Measurements from ENCODE around the gene SULT1A2. TPM values are rescaled to one million over a fixed set of nuclear protein-coding genes. Genes with fewer than 3 reads are reported as not detected.

Gene SULT1A2
- total and polyA plus RNA-seq, 2 of the 8 experiments (the other 6 are each of a cell fraction or from before 2014, with no cell fraction given) = 0.29 to 0.35 TPM

DNA sequence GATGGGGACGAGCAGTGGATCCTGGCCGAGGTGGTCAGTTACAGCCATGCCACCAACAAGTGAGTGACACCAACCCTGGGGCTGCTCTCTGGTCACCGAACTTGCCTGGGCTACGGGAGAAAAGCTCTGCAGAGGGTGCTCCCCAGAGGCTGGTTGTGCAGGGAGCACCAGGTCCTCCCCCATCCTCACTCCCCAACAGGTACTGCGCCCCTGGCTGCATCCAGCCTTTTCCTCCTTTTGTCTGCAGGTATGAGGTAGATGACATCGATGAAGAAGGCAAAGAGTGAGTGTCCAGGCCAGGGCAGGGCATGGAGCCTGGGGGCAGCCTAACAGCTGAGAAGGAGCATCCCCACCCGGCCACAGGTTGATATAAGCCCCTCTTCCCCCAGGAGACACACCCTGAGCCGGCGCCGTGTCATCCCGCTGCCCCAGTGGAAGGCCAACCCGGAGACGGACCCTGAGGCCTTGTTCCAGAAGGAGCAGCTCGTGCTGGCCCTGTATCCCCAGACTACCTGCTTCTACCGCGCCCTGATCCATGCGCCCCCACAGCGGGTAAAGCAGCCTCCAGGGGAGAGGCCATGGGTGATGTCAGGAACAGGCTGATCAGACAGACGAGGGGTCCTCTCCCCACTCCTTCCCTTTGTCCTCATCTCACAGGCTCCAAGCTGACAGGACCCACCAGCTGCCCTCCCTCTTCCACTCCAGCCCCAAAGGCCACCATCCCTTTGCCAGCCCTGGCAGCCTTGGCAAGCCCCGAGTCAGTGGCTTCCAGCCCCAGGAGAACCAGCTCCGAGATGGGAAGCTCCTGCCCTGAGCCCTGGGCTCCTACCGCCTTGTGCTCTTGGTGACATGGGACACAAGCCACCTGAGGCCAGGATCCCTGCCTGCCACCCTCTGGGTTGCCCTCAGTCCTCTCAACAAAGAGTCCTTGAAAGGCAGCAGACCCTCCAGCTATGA, 6.2 kb downstream of the SULT1A2 start:
- Histone ChIP-seq H3K9ac (replicated peaks in 1 of 4; ENCODE audit: extremely low read depth in 1 of 4, low read depth in 3 of 4, low read length in 3 of 4) (no peak overlapping the region), H4K8ac (ENCODE audit: extremely low read depth, insufficient read depth, low read length) (no peak overlapping the region; the same call in 1 of the 2 replicates), H2AK5ac (ENCODE audit: low read depth, low read length) (no peak overlapping the region), H4K20me1 (replicated peaks in 1 of 2; ENCODE audit: control insufficient read depth in 1 of 2, insufficient read depth in 2 of 2, low read length in 2 of 2) (peaks cover 0 to 2% of the 10 kb centered on the region in 2 experiments), H2BK120ac (replicated peaks; ENCODE audit: low read depth, low read length) (no peak overlapping the region), H3K79me2 (ENCODE audit: control insufficient read depth in 1 of 2, insufficient read depth in 2 of 2, low read length in 2 of 2) (no peaks in the 10 kb centered on the region), H3K27me3 (replicated peaks in 1 of 4; ENCODE audit: control insufficient read depth in 3 of 4, extremely low read depth in 1 of 4, insufficient read depth in 3 of 4, low read length in 3 of 4) (no peaks in the 10 kb centered on the region), H3K23ac (ENCODE audit: insufficient read length) (no peak overlapping the region), H3K18ac (ENCODE audit: extremely low read depth, low read length) (no peak overlapping the region), H2BK15ac (ENCODE audit: low read length) (no peak overlapping the region), H2BK12ac (ENCODE audit: low read depth, low read length) (no peak overlapping the region), H3K36me3 (ENCODE audit: control insufficient read depth in 2 of 4, insufficient read depth in 4 of 4, low read length in 3 of 4) (peaks cover 0 to 4% (median 1%) of the 10 kb centered on the region in 4 experiments; a peak in 5 of 8 replicates), H3K27ac (ENCODE audit: low read depth, low read length) (no peak overlapping the region), H2BK20ac (ENCODE audit: low read length) (no peak overlapping the region), H3K9me3 (ENCODE audit: insufficient read depth in 2 of 2, low read depth in 1 of 2, low read length in 1 of 2) (no peaks in the 10 kb centered on the region), H2BK5ac (ENCODE audit: low read depth, low read length) (no peak overlapping the region), H3K4me1 (replicated peaks in 1 of 4; ENCODE audit: control insufficient read depth in 3 of 4, insufficient read depth in 4 of 4, low read length in 3 of 4) (no peaks in the 10 kb centered on the region), H4K91ac (replicated peaks; ENCODE audit: insufficient read length, low read length) (no peak overlapping the region), H2AFZ (ENCODE audit: low read length) (no peak overlapping the region), H4K5ac (ENCODE audit: insufficient read length, low read depth, low read length) (no peak overlapping the region), H3K14ac (ENCODE audit: insufficient read length) (no peak overlapping the region), H3K4me3 (ENCODE audit: extremely low read depth in 1 of 4, insufficient read depth in 2 of 4, low read depth in 3 of 4, low read length in 4 of 4) (no peak overlapping the region), H3K23me2 (ENCODE audit: low read depth, low read length) (no peaks in the 10 kb centered on the region), H3K79me1 (ENCODE audit: low read depth, low read length) (no peaks in the 10 kb centered on the region), H3K4me2 (ENCODE audit: insufficient read depth in 1 of 2, low read depth in 2 of 2, low read length in 2 of 2) (no peak overlapping the region), H3K4ac (replicated peaks; ENCODE audit: insufficient read length, low read depth, low read length) (no peak overlapping the region), H3K56ac (replicated peaks; ENCODE audit: insufficient read length, low read depth, low read length) (no peak overlapping the region)
- WGBS, 2 experiments (ENCODE audit: extremely low coverage in 1 of 2, insufficient coverage in 1 of 2, insufficient read length in 1 of 2, insufficient replicate concordance in 2 of 2, low coverage in 1 of 2, low lambda C conversion rate in 2 of 2, missing lambda C conversion rate in 1 of 2) = 88% methylated on average over 19 of the region's 22 CpGs; no CpG with 5 or more reads in 1 of the 2 experiments
- CTCF ChIA-PET (ENCODE audit: partially characterized antibody) = interaction anchor here (1.0 to 1.1 kb wide), 2 partner anchors 17 to 269 kb away, joined by 3 read pairs; no protein-coding TSS in a partner anchor
- FAIRE-seq (no peak), DNase-seq (ENCODE audit: low read depth in 1 of 2, low spot score in 2 of 2) (no peak)
- POLR2A ChIA-PET (ENCODE audit: partially characterized antibody) = interaction anchor here (3.2 kb wide), 1 partner anchor 36 kb away, joined by 9 read pairs; the partner anchor contains the start of gene SGF29
- TF ChIP-seq EP300 (IDR thresholded peaks at IDR 0.05; ENCODE audit: borderline replicate concordance in 1 of 2, low read depth in 2 of 2, low read length in 2 of 2) (no peak), MAFK (IDR thresholded peaks at IDR 0.05; ENCODE audit: low read depth, low read length) (no peak), CREB1 (IDR thresholded peaks at IDR 0.05) (no peak), ASH2L (IDR thresholded peaks at IDR 0.05; ENCODE audit: low read length) (no peak), TAF7 (optimal IDR thresholded peaks at IDR 0.05; ENCODE audit: borderline replicate concordance, low read depth, low read length) (no peak), JUND (IDR thresholded peaks at IDR 0.05; ENCODE audit: low read length) (no peak), SUZ12 (IDR thresholded peaks at IDR 0.05; ENCODE audit: low read length) (no peak), CBX8 (IDR thresholded peaks at IDR 0.05; ENCODE audit: borderline replicate concordance, low read depth, low read length) (no peak), RNF2 (IDR thresholded peaks at IDR 0.05; ENCODE audit: borderline replicate concordance, low read depth, low read length, missing control alignments, poor library complexity, severe bottlenecking) (no peak), YY1 (IDR thresholded peaks at IDR 0.05; ENCODE audit: low read depth, low read length) (no peak), SP2 (IDR thresholded peaks at IDR 0.05; ENCODE audit: low read length) (no peak), TEAD4 (IDR thresholded peaks at IDR 0.05; ENCODE audit: low read depth, low read length) (no peak)

Measured in H1 (cell line).